ENCODE measurements around the gene GAS2L1.

The GAS2L1 gene

DNA sequence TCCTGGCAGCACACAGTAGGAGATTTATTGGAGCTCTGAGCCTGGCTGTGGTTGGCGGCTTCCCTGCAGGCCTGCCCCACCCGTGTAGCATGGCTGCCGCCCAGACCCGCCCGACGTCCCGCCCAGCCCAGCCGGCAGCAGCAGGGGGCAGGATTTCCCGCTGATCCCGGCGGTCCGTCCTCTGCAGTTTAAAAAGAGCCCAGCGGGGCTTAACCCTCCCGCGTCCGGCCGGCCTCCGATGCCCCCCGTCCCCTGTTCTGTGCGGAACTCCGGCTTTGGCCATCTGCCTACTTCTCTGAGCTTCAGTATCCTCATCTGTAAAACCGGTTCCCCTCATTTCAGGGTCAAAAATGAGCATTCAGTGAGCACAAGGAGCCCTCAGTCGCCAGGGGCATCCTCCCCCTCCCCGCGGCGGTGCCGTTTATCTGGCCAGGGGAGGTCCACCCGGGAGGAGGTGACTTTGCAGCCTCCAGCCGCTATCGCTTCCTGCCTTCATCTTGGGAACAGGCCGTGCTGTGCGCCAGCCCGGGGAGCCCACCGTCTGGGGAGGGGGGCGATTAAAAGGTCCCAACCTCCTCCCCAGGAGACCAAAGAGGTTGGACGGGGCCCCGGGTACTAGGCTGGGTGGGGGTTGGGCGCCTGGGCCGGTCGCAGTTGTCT, at the start of gene GAS2L1:
GAS2L1 (plus strand) TSS at position 476 of the 660 bp plus-strand sequence. CDS start 1,456 bp downstream, outside the sequence.
- DNase-seq, result peak; percentile 62 to 69

- DNase-seq, result no peak
These were observed 48.7 kb upstream of the GAS2L1 start for GRCh38 chr22:29257751-29258181.

DNA sequence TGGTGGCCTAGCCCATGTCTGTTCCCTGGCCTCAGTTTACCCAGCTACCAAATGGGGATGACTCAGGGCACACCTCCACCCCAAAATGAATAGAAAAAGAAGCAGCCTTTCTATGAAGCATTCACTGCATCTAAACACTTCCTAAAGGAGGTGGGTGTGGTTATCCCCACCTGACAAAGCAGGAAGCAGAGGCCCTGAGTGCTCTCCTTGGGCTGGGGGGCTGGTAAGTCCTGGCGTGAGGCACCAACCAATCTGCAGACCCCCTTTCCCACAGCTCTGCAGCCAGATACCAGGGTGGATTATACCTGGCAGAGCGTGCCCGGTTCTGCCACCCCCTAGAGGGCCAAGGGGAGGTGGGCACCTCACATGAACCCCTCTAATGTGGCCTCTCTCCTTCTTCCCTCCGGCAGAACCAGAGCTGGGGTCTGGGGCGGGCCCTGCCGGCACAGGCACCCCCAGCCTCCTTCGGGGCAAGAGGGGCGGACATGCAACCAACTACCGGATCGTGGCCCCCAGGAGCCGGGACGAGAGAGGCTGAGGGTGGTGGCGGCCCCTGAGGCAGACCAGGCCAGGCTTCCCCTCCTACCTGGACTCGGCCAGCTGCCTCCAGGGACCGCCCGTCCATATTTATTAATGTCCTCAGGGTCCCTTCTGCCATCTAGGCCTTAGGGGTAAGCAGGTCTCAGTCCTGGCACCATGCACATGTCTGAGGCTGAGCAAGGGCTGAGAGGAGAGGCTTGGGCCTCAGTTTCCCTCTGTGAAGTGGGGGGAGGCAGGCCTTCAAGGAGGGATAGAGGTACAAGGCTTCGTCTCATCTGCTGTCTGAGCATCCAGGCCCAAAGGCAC, 47.8 kb upstream of the GAS2L1 start:
- no peak for DNase-seq

GRCh38 chr22:29259253-29259899, 47.1 kb upstream of the GAS2L1 start:
- DNase-seq, result no peak

DNA sequence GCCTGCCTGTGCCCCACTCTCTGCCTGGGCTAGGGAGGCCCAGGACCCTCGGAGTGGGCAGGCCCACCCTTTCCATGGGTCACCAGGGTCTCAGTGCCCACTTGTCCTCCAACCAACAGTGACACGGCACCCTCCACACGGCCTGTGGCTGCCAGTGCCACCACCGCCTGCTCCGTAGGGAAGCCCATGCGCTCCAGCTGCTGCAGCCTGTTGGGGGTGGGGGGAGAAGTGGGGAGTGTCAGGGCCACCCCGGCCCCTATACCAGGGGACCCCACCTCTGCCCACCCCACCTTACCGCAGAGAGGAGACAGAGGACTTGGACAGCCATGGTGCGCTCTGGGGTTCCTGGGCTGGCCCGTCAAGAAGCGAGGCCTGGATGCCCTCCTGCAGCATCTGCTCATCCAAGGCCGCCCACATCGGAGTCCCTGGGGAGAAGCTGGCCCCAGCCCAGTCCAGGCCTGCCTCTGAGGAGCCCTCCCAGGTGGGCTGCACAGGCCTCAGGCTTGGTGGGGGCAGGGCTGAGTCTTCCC, 46.4 kb upstream of the GAS2L1 start:
- no peak for DNase-seq

DNA sequence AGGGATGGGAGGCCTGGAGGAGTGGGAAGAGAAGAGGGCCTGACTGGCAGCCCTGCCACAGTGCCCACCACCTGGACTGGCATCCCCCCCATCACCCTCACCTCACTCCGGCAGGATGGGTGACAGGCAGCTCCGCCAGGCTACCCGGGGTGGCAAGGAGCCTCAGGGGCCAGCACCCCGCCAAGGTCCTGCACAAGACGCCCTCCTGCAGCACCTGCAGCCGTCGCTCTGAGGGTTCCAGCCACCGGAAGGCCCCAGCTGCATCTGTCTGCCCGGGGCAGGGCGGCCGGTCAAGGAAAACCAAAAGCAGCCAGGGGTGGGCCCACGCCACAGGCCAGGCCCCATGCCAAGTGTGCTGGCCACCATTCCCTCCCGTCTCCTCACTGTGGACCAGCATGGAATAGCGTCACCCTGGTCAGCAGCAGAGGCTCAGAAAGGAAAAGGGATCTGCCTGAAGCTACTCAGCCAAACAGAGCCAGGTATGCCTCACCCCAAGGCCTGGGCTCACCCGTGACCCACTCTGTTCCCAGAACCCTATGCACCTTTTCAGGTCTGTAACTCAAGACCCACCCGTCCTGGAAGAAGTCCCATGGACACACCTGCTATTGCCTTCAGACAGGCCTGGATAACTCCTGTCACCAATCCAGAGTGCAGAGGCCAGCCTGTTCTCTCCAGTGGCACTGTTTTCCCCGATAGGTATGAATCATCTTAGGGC, 45.7 kb upstream of the GAS2L1 start:
- DNase-seq, result no peak

GRCh38 chr22:29263791-29264276, 42.6 kb upstream of the GAS2L1 start:
- DNase-seq, result no peak

GRCh38 chr22:29265305-29265704, 41.1 kb upstream of the GAS2L1 start:
- DNase-seq, result no peak

- no peak for DNase-seq
These were observed 40.5 kb upstream of the GAS2L1 start for GRCh38 chr22:29265929-29266328.

GRCh38 chr22:29266564-29267461, 39.6 kb upstream of the GAS2L1 start:
- DNase-seq, result no peak

- DNase-seq, result no peak
These were observed 39.0 kb upstream of the GAS2L1 start for GRCh38 chr22:29267462-29267857.

DNA sequence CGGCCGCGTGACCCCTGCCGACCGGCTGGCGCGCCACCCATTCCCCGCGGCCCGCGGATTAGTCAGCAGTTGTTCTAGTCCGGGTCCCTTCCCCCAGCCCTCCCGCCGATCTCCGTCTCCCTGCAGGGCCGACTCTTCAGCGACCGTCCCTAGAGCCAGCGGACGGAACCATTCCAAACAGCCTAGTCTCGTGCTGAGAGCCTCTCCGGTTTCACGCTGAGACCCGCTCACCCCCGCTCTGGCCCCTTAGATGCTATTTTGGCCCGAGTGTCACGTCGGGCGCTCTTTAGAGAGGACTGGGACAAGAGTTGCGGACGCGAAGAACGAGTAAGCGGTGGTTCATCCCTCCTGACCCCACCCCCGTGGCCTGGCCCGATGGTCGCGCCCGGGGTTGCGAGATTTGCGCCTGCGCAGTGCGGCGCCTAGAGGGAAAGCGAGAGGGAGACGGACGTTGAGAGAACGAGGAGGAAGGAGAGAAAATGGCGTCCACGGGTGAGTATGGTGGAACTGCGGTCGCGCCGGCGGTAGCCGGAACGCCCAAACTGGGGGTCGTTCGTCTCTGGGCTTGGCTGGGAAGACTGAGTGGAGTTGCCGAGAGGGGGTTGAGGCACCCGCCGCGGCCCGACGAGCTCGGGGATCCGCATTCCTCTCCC, 38.5 kb upstream of the GAS2L1 start, which contains the start of the genes EWSR1 and RHBDD3:
EWSR1 (plus strand) TSS at position 411 of the 653 bp plus-strand sequence; CDS start at position 480, 69 bp downstream.
RHBDD3 (minus strand) TSS at position 124 of the 653 bp plus-strand sequence. CDS start 2,355 bp downstream, outside the sequence.
- peak; percentile 93 to 98 for DNase-seq

DNA sequence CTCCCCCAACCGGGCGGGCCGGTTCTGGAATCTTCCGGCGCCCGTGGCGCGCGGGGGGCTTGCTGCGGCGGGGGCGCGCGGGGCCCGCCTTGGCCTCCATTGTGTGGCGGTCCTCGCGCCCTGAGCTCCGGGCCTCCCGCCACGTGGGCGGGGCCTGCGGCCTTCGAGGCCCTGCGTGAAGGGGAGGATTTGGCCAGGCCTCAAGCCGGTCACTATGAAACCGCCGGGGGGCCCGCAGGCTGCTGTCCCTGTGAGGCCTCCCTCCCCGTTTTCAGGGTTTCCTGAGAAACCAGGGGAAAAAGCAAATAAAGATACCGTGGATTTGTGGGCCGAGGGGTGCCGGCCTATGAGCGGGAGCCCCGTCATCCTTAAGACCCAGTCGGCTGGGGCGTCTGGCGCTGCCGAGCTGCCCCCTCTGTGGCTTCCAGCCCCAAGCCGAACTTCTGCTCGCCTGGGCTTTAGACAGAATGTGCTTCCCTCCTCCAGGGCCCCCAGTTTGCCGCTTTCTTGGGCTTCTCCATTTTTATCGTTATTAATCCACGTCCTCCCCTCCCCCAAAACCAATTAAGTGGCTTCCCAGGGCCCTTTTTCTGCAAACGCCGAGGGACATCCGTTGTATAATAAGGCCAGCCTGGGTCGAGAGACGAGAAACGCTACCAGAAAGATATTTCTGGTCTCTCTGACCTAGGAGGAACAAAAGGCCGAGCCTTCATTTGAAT, 37.8 kb upstream of the GAS2L1 start:
- DNase-seq, result peak; percentile 26 to 27

- DNase-seq, result no peak
These were observed 37.2 kb upstream of the GAS2L1 start for GRCh38 chr22:29269230-29269604.

DNA sequence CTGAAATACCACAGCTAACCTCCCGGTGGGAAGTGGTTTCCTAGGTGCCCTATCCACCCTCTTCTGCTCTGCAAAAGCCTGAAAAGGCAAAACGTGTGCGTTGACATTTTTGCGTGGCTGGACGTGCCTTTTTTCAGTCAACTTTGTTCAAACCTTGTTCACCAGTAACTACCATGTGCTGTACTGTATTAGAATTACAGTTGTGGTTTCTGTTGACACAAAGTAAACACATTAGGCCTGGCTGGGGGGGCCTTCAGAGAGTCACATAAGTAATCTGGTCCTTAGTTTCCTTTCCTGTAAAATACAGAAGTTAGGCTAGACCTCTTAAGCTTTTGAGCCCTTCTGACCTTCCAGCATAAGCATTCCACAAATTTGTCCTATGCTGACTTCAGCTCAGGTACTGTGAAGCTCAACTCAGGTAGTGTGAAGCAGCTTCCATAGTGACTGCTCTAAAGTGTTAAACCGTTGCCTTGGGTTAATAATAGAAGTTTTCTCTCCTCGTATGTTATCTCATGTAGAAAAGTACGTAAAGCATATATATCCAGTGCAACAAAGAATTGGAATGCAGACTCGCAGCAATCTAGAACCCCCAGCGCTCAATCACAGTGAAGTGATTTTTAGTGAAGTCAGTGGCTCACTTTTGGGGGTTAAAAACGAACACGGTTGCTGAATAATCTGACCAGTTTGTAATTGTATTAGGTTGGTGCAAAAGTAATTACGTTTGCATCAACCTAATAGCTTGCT, 36.5 kb upstream of the GAS2L1 start:
- DNase-seq, result peak in 1 of 2 donors; percentile 8

DNA sequence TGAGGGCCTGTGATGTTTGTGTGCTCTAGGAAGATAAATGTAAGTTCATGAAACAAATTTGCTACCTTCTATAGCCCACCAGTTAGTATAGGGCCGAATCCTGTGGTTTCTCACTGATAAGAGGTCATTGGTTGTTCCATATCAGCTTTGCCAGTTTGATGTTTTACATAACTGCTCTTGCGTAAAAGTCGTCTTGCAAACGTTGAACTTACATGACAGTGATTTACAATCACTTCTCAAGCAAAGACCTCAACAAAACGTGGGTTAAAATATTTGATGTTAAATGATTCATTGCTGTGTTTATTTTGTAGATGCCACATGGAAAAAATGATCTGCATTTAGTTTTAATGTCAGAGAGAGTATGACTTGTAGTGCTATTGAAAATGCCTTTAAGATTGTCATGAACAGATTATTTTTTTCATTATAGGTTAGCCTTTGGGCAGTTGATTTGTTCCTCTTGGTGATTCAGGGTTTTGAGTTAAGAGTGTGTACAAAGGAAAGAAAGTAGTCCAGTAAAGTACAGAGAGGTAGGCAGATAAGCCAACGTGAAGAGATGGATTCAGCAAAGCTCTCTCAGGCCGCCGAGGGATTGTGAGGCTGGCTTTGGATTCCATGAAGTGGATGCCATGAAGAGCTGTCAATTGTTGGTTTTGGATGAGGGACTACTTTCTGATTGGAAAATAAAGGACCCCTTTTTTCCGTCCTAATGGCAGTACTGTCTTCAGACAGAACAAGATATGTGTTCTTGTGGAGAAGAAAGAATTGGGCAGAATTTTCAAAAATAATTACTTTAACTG, 35.8 kb upstream of the GAS2L1 start:
- DNase-seq, result peak; percentile 18 to 48

DNA sequence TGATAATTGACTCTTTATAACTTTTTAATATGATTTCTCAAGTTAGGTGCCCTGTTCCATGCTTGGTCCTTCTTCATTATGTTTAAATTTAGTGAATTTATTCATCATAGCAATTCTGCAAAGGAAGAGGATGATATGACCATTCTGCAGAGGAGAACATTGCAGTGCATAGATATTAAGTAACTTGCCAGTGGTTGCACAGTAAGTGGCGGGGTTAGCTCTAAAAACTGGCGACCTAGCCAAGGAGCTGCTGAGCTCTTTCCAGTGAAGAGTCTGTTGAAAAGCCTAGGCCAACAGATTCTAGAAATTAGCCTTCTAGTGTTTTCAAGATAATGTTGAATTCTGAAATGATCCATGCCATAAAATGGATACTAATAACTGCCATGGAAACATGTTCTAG, 33.8 kb upstream of the GAS2L1 start:
- no peak for DNase-seq

GRCh38 chr22:29275167-29275566, 31.3 kb upstream of the GAS2L1 start:
- no peak for DNase-seq

Measured in inflammatory macrophage treated with lipopolysaccharide for 1 hour (primary cell).